Right lobe of liver (tissue), 4 donors: ENCODE data around the gene TNIP1.

Experiments used
- CTCF ChIP-seq, 4 donors: fragments of 200-600 bp in 3 of 4; fragments of 450-650 bp in 1 of 4; IDR thresholded peaks; one replicate each; pipeline versions ENCODE4 v1.5.1 to v1.8.0; 2016 to 2022; ENCODE audit warnings: antibody characterized with exemption in 4 of 4, mild to moderate bottlenecking in 2 of 4
- POLR2A ChIP-seq: fragments of 450-650 bp; IDR thresholded peaks from one replicate; pipeline ENCODE4 v1.6.1; 2017; ENCODE audit warnings: antibody characterized with exemption, mild to moderate bottlenecking
- donor health status: DM: no; HTN: no; CAD: no.
- donor health status: DM: no; HTN: no; CAD: no.
- donor health status: DM: no; HTN: yes; CAD: no.

- TF ChIP-seq CTCF (IDR thresholded peaks at IDR 0.05) = no peak
- TF ChIP-seq POLR2A = no peak
Observed at GRCh38 chr5:151025250-151025606, 55.6 kb downstream of the TNIP1 start.
